GM12872 (cell line): ENCODE results near the gene CDH7.

Source experiments
- CTCF ChIP-seq: IDR thresholded peaks from 3 replicates; pipeline ENCODE4 v1.5.1; 2011; ENCODE audit warnings: low read depth, mild to moderate bottlenecking, low read length, moderate library complexity; ENCODE audit not compliant: insufficient read depth

CDH7 gene

GRCh38 chr18:65919663-65920062 lies 168.9 kb downstream of the CDH7 start:
- TF ChIP-seq CTCF, result no peak

GRCh38 chr18:65922103-65922502 lies 171.3 kb downstream of the CDH7 start:
- no peak for TF ChIP-seq CTCF

GRCh38 chr18:65924904-65925303 lies 174.1 kb downstream of the CDH7 start:
- TF ChIP-seq CTCF, result no peak

- no peak for TF ChIP-seq CTCF
These were observed 184.1 kb downstream of the CDH7 start for GRCh38 chr18:65934874-65935273.

GRCh38 chr18:65936678-65937077 lies 185.9 kb downstream of the CDH7 start:
- TF ChIP-seq CTCF, result no peak

GRCh38 chr18:65937180-65937579 lies 186.4 kb downstream of the CDH7 start:
- no peak for TF ChIP-seq CTCF

GRCh38 chr18:65938592-65939372 lies 188.0 kb downstream of the CDH7 start:
- peak; percentile 46 for TF ChIP-seq CTCF
